OCI-LY3 (cell line): ENCODE results near the gene GAK.

Source experiments
- EZH2phosphoT487 ChIP-seq: fragments of 200-600 bp; shearing (Covaris generic); IDR thresholded peaks from 2 replicates; pipeline ENCODE4 v1.6.1; 2018; ENCODE audit warnings: antibody characterized with exemption, mixed run types, low read depth
- TF ChIP-seq, protein P1 (sequence below): fragments of 200-600, 300-600 bp; sonication (generic); IDR thresholded peaks from 2 replicates; pipeline ENCODE4 v1.5.1; 2014; ENCODE audit warnings: antibody characterized with exemption, low read length, low read depth

DNA sequence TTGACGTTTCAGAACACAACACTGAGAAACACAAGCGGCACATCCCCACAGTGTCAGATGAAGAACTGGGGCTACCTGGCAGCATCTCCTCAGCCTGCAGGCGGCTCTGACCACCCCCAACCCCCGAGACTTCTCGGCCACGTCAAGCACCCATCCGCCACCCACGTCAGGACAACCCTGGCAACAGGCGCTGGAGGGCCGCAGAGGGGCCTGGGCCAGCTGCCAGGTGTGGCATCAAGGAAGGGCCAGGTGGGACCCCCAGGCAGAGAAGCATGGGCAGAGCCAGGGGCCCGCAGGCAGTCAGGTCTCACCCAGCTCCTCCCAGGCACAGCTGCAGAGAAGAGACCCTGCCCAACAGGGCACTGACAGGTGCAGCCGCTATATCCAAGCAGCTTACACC lies 22.3 kb downstream of the GAK start:
- TF ChIP-seq, protein P1, sequence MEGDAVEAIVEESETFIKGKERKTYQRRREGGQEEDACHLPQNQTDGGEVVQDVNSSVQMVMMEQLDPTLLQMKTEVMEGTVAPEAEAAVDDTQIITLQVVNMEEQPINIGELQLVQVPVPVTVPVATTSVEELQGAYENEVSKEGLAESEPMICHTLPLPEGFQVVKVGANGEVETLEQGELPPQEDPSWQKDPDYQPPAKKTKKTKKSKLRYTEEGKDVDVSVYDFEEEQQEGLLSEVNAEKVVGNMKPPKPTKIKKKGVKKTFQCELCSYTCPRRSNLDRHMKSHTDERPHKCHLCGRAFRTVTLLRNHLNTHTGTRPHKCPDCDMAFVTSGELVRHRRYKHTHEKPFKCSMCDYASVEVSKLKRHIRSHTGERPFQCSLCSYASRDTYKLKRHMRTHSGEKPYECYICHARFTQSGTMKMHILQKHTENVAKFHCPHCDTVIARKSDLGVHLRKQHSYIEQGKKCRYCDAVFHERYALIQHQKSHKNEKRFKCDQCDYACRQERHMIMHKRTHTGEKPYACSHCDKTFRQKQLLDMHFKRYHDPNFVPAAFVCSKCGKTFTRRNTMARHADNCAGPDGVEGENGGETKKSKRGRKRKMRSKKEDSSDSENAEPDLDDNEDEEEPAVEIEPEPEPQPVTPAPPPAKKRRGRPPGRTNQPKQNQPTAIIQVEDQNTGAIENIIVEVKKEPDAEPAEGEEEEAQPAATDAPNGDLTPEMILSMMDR = no peak
- no peak for TF ChIP-seq EZH2phosphoT487
